ENCODE results near the gene PDLIM1.
"Not testable (repeated sequence)": the region's sequence is repeated elsewhere in the genome, so short reads cannot be mapped to it uniquely, and the experiment has no call there.

The PDLIM1 gene

GRCh38 chr10:95214369-95214768 is 76.4 kb downstream of the PDLIM1 start:
- TF ChIP-seq ZNF274 (IDR thresholded peaks at IDR 0.05; ENCODE audit: low read depth, low read length) (no peak), YY1 (IDR thresholded peaks at IDR 0.05; ENCODE audit: insufficient read depth, insufficient read length) (no peak), SUZ12 (IDR thresholded peaks at IDR 0.05; ENCODE audit: extremely low read depth, insufficient read depth, insufficient read length) (no peak)
- Histone ChIP-seq H3K36me3 (ENCODE audit: insufficient read depth, insufficient read length, low read length) (no peaks in the 10 kb centered on the region), H3K27me3 (ENCODE audit: insufficient read depth, insufficient read length) (no peaks in the 10 kb centered on the region)

GRCh38 chr10:95211606-95212279 is 79.1 kb downstream of the PDLIM1 start:
- Histone ChIP-seq H3K9ac (ENCODE audit: insufficient read length, low read depth) (no peak overlapping the region), H3K9me3 (ENCODE audit: insufficient read depth, low read length) (no peaks in the 10 kb centered on the region), H3K4me3 (ENCODE audit: insufficient read length, low read depth) (no peak overlapping the region), H3K27me3 (ENCODE audit: insufficient read depth, insufficient read length) (no peaks in the 10 kb centered on the region), H3K4me1 (ENCODE audit: insufficient read depth, insufficient read length) (no peaks in the 10 kb centered on the region), H3K36me3 (ENCODE audit: insufficient read depth, insufficient read length, low read length) (no peaks in the 10 kb centered on the region)
- TF ChIP-seq SUZ12 (IDR thresholded peaks at IDR 0.05; ENCODE audit: extremely low read depth, insufficient read depth, insufficient read length) (no peak), YY1 (IDR thresholded peaks at IDR 0.05; ENCODE audit: insufficient read depth, insufficient read length) (no peak), ZNF274 (IDR thresholded peaks at IDR 0.05; ENCODE audit: low read depth, low read length) (no peak)
- no peak for DNase-seq (ENCODE audit: low read depth, low spot score)

More at GRCh38 chr10:95214369-95214768, 76.4 kb downstream of the PDLIM1 start:
- H3K4me1 ChIP-seq (ENCODE audit: insufficient read depth, insufficient read length): no peaks in the 10 kb centered on the region
- H3K4me3 ChIP-seq (ENCODE audit: insufficient read length, low read depth): no peak overlapping the region
- H3K9me3 ChIP-seq (ENCODE audit: insufficient read depth, low read length): no peaks in the 10 kb centered on the region
- H3K9ac ChIP-seq (ENCODE audit: insufficient read length, low read depth): no peak overlapping the region
- DNase-seq (ENCODE audit: low read depth, low spot score): no peak

GRCh38 chr10:95209509-95210127 is 81.2 kb downstream of the PDLIM1 start:
- no peak for TF ChIP-seq ZNF274 (IDR thresholded peaks at IDR 0.05; ENCODE audit: low read depth, low read length)
- Histone ChIP-seq H3K9me3 (ENCODE audit: insufficient read depth, low read length) (no peaks in the 10 kb centered on the region), H3K4me1 (ENCODE audit: insufficient read depth, insufficient read length) (no peaks in the 10 kb centered on the region), H3K27me3 (ENCODE audit: insufficient read depth, insufficient read length) (no peaks in the 10 kb centered on the region), H3K4me3 (ENCODE audit: insufficient read length, low read depth) (no peak overlapping the region), H3K9ac (ENCODE audit: insufficient read length, low read depth) (no peak overlapping the region), H3K36me3 (ENCODE audit: insufficient read depth, insufficient read length, low read length) (no peaks in the 10 kb centered on the region)
- no peak for DNase-seq (ENCODE audit: low read depth, low spot score)

GRCh38 chr10:95208702-95209391 is 82.0 kb downstream of the PDLIM1 start:
- H3K4me3 ChIP-seq (ENCODE audit: insufficient read length, low read depth): no peak overlapping the region
- no peaks in the 10 kb centered on the region for H3K36me3 ChIP-seq (ENCODE audit: insufficient read depth, insufficient read length, low read length)
- no peaks in the 10 kb centered on the region for H3K9me3 ChIP-seq (ENCODE audit: insufficient read depth, low read length)
- no peaks in the 10 kb centered on the region for H3K4me1 ChIP-seq (ENCODE audit: insufficient read depth, insufficient read length)
- no peak for DNase-seq (ENCODE audit: low read depth, low spot score)
- no peak overlapping the region for H3K9ac ChIP-seq (ENCODE audit: insufficient read length, low read depth)
- no peaks in the 10 kb centered on the region for H3K27me3 ChIP-seq (ENCODE audit: insufficient read depth, insufficient read length)
- TF ChIP-seq SUZ12 (IDR thresholded peaks at IDR 0.05; ENCODE audit: extremely low read depth, insufficient read depth, insufficient read length): no peak
- TF ChIP-seq YY1 (IDR thresholded peaks at IDR 0.05; ENCODE audit: insufficient read depth, insufficient read length): no peak
- TF ChIP-seq ZNF274 (IDR thresholded peaks at IDR 0.05; ENCODE audit: low read depth, low read length): no peak

- DNase-seq (ENCODE audit: low read depth, low spot score); H3K9ac ChIP-seq (ENCODE audit: insufficient read length, low read depth); H3K27me3 ChIP-seq (ENCODE audit: insufficient read depth, insufficient read length); H3K36me3 ChIP-seq (ENCODE audit: insufficient read depth, insufficient read length, low read length); H3K4me1 ChIP-seq (ENCODE audit: insufficient read depth, insufficient read length); H3K4me3 ChIP-seq (ENCODE audit: insufficient read length, low read depth); H3K9me3 ChIP-seq (ENCODE audit: insufficient read depth, low read length): not testable (repeated sequence)
Measured at GRCh38 chr10:95202865-95203264, 87.9 kb downstream of the PDLIM1 start.

- Histone ChIP-seq H3K9ac (ENCODE audit: insufficient read length, low read depth) (no peak overlapping the region), H3K27me3 (ENCODE audit: insufficient read depth, insufficient read length) (no peaks in the 10 kb centered on the region), H3K4me1 (ENCODE audit: insufficient read depth, insufficient read length) (no peaks in the 10 kb centered on the region), H3K9me3 (ENCODE audit: insufficient read depth, low read length) (no peaks in the 10 kb centered on the region), H3K36me3 (ENCODE audit: insufficient read depth, insufficient read length, low read length) (no peaks in the 10 kb centered on the region), H3K4me3 (ENCODE audit: insufficient read length, low read depth) (no peak overlapping the region)
- TF ChIP-seq ZNF274 (IDR thresholded peaks at IDR 0.05; ENCODE audit: low read depth, low read length) (no peak), YY1 (IDR thresholded peaks at IDR 0.05; ENCODE audit: insufficient read depth, insufficient read length) (no peak), SUZ12 (IDR thresholded peaks at IDR 0.05; ENCODE audit: extremely low read depth, insufficient read depth, insufficient read length) (no peak)
- no peak for DNase-seq (ENCODE audit: low read depth, low spot score)
Measured at GRCh38 chr10:95201736-95202135, 89.1 kb downstream of the PDLIM1 start.

- Histone ChIP-seq H3K27me3 (ENCODE audit: insufficient read depth, insufficient read length) (no peaks in the 10 kb centered on the region), H3K9me3 (ENCODE audit: insufficient read depth, low read length) (no peaks in the 10 kb centered on the region), H3K36me3 (ENCODE audit: insufficient read depth, insufficient read length, low read length) (no peaks in the 10 kb centered on the region), H3K4me1 (ENCODE audit: insufficient read depth, insufficient read length) (no peaks in the 10 kb centered on the region), H3K4me3 (ENCODE audit: insufficient read length, low read depth) (no peak overlapping the region), H3K9ac (ENCODE audit: insufficient read length, low read depth) (no peak overlapping the region)
- no peak for TF ChIP-seq YY1 (IDR thresholded peaks at IDR 0.05; ENCODE audit: insufficient read depth, insufficient read length)
- no peak for TF ChIP-seq SUZ12 (IDR thresholded peaks at IDR 0.05; ENCODE audit: extremely low read depth, insufficient read depth, insufficient read length)
- no peak for TF ChIP-seq ZNF274 (IDR thresholded peaks at IDR 0.05; ENCODE audit: low read depth, low read length)
- DNase-seq (ENCODE audit: low read depth, low spot score): no peak
Measured at GRCh38 chr10:95196046-95196445, 94.8 kb downstream of the PDLIM1 start.

Measured in NT2/D1 (cell line).